Type B pancreatic cell (in vitro differentiated cells): ENCODE results near the gene MPST. TPM values are rescaled to one million over a fixed set of nuclear protein-coding genes. Genes with fewer than 3 reads are reported as not detected.

Experiments used
- DNase-seq: peaks from one replicate; pipeline ENCODE4 v3.0.0; 2021; ENCODE audit warnings: mixed read lengths; ENCODE audit not compliant: unreplicated experiment; ENCODE audit errors: extremely low spot score
- H3K27ac Mint-ChIP-seq: 2 replicates; pipeline ENCODE4 v1.8.0; 2021; ENCODE audit warnings: mild to moderate bottlenecking, mixed read lengths
- H3K27me3 Mint-ChIP-seq: 2 replicates; pipeline ENCODE4 v1.8.0; 2021; ENCODE audit warnings: mixed read lengths
- H3K36me3 Mint-ChIP-seq: 2 replicates; pipeline ENCODE4 v1.8.0; 2021; ENCODE audit warnings: mixed read lengths
- H3K4me1 Mint-ChIP-seq: one replicate; pipeline ENCODE4 v1.8.0; 2021; ENCODE audit warnings: mixed read lengths; ENCODE audit not compliant: unreplicated experiment
- H3K4me3 Mint-ChIP-seq: 2 replicates; pipeline ENCODE4 v1.8.0; 2021; ENCODE audit warnings: mild to moderate bottlenecking, mixed read lengths
- H3K9me3 Mint-ChIP-seq: 2 replicates; pipeline ENCODE4 v1.8.0; 2021; ENCODE audit warnings: mixed read lengths
- CTCF ChIP-seq: fragments of 200-600 bp; sonication (generic); conservative IDR thresholded peaks from 2 replicates; pipeline ENCODE4 v1.5.0; 2021; ENCODE audit warnings: antibody characterized with exemption, mild to moderate bottlenecking
- total RNA-seq: library from RNA; stranded (reverse); gene quantifications from 2 replicates; pipeline ENCODE4 v1.2.1, GENCODE V29; 2021; ENCODE audit warnings: low replicate concordance

The MPST gene
- total RNA-seq, 1 donor from 2014 or later, result 71.3 TPM

DNA sequence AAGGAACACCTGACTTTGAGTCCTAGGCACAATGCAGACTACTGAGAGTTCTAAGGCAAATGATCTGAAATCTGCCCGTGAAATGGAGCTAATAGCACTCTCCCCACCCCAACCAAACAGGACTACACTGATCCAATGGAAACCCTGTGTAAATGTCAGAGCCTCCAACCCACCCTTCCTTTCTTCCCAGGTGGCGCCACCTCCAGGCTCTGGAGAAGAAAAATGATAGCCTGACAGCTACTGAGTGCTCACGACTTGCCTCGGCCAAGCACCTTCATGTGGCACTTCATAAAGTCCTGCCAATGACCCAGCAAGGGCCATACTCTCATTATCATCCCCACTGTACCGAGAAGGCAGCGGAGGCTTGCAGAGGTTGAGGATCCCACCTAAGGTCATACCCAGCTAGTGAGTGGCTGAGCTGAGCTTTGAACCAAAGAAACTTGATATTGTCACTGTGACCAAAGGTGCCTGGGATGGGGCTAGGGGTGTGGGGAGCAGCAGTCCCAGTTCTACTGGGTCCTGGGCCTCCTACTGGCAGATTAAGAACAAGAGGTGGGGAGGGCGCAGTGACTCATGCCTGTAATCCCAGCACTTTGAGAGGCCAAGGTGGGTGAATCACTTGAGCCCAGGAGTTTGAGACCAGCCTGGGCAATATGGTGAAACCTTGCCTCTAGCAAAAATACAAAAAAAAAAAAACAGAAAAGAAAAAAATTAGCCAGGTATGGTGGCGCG is 20.8 kb upstream of the MPST start:
- no peak for DNase-seq
- no peak for TF ChIP-seq CTCF
- no peaks in the 10 kb centered on the region for H3K4me1 Mint-ChIP-seq

GRCh38 chr22:36999463-36999862 is 20.1 kb upstream of the MPST start:
- Mint-ChIP-seq H3K4me1 (no peaks in the 10 kb centered on the region), H3K27ac (no peak overlapping the region), H3K36me3 (no peaks in the 10 kb centered on the region), H3K4me3 (no peak overlapping the region), H3K9me3 (no peaks in the 10 kb centered on the region), H3K27me3 (peaks cover 37% of the 10 kb centered on the region)
- no peak for TF ChIP-seq CTCF
- no peak for DNase-seq

More for the DNA sequence above, 20.8 kb upstream of the MPST start:
- H3K27me3 Mint-ChIP-seq, result peaks cover 37% of the 10 kb centered on the region
- H3K27ac Mint-ChIP-seq, result no peak overlapping the region
- H3K4me3 Mint-ChIP-seq, result no peak overlapping the region
- no peaks in the 10 kb centered on the region for H3K9me3 Mint-ChIP-seq
- H3K36me3 Mint-ChIP-seq, result no peaks in the 10 kb centered on the region

GRCh38 chr22:37000676-37001534 is 18.6 kb upstream of the MPST start:
- TF ChIP-seq CTCF, result no peak
- Mint-ChIP-seq H3K4me1 (no peaks in the 10 kb centered on the region), H3K27ac (no peak overlapping the region), H3K9me3 (no peaks in the 10 kb centered on the region), H3K4me3 (no peak overlapping the region), H3K36me3 (no peaks in the 10 kb centered on the region), H3K27me3 (peaks cover 34% of the 10 kb centered on the region)
- DNase-seq, result no peak

GRCh38 chr22:37001826-37002225 is 17.7 kb upstream of the MPST start:
- no peak overlapping the region for H3K4me3 Mint-ChIP-seq
- no peaks in the 10 kb centered on the region for H3K9me3 Mint-ChIP-seq
- TF ChIP-seq CTCF, result no peak
- H3K27ac Mint-ChIP-seq, result no peak overlapping the region
- no peaks in the 10 kb centered on the region for H3K4me1 Mint-ChIP-seq
- peaks cover 38% of the 10 kb centered on the region for H3K27me3 Mint-ChIP-seq
- no peaks in the 10 kb centered on the region for H3K36me3 Mint-ChIP-seq
- DNase-seq, result no peak

DNA sequence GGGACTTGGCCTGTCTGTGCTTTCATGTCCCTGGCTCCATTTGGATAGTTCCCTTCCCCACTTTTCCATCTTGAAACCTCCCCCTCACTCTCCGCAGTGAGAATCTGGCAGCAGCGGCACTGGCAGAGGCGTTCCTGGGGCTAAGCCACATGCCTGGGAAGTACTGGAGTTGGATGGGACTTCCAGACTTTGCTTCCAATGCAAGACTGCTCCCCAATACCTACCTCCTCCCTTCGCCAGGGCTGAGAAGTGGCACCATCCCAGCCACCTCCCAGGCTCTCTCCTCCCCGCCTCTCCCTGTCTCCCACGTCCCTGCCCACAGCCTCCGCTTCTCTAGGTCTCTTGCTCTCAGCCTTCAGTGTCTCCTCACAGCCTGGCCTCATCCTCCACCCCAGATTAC is 16.9 kb upstream of the MPST start:
- TF ChIP-seq CTCF, result no peak
- no peak for DNase-seq
- H3K9me3 Mint-ChIP-seq, result no peaks in the 10 kb centered on the region
- H3K4me3 Mint-ChIP-seq, result no peak overlapping the region
- peaks cover 3% of the 10 kb centered on the region for H3K4me1 Mint-ChIP-seq
- no peak overlapping the region for H3K27ac Mint-ChIP-seq
- H3K36me3 Mint-ChIP-seq, result no peaks in the 10 kb centered on the region
- H3K27me3 Mint-ChIP-seq, result peaks cover 36% of the 10 kb centered on the region
